Left lung (tissue), 10 donors: ENCODE measurements around the gene TFDP1. TPM values are rescaled to one million over a fixed set of nuclear protein-coding genes. Genes with fewer than 3 reads are reported as not detected.
A peak's percentile ranks its signal among the peaks of the same experiment; 100 is the strongest.

Source experiments
- ATAC-seq: fragments of 200-7000 bp; cut with Tn5 transposase; one replicate; pipeline ENCODE4 v1.9.1; 2020; ENCODE audit warnings: moderate library complexity
- DNase-seq, 4 donors: peaks; one replicate each; pipeline ENCODE4 v3.0.0-alpha.2; 2013 to 2020
- H3K27ac ChIP-seq, 2 donors: fragments of 200-600 bp; sonication (generic) in 1 of 2; one replicate each; pipeline versions ENCODE4 v1.5.0 to v1.8.0; 2020 to 2021
- H3K27me3 ChIP-seq, 2 donors: fragments of 200-600 bp; sonication (generic) in 1 of 2; one replicate each; pipeline versions ENCODE4 v1.5.0 to v1.8.0; 2020 to 2021
- H3K36me3 ChIP-seq, 2 donors: fragments of 200-600 bp; sonication (generic) in 1 of 2; one replicate each; pipeline versions ENCODE4 v1.5.0 to v1.8.0; 2020 to 2021
- H3K4me1 ChIP-seq, 2 donors: fragments of 200-600 bp; one replicate each; pipeline ENCODE4 v1.8.0; 2021
- H3K4me3 ChIP-seq, 2 donors: fragments of 200-600 bp; sonication (generic) in 1 of 2; one replicate each; pipeline versions ENCODE4 v1.5.0 to v1.8.0; 2020 to 2021; ENCODE audit warnings: mild to moderate bottlenecking in 1 of 2
- H3K9me3 ChIP-seq, 2 donors: fragments of 200-600 bp; sonication (generic) in 1 of 2; one replicate each; pipeline versions ENCODE4 v1.5.0 to v1.8.0; 2020 to 2021
- CTCF ChIP-seq, 2 donors: fragments of 200-600 bp; sonication (generic) in 1 of 2; IDR thresholded peaks; one replicate each; pipeline versions ENCODE4 v1.5.0 to v1.8.0; 2021; ENCODE audit warnings: antibody characterized with exemption in 2 of 2
- intact Hi-C, 2 donors: fragments of 100-400 bp; cut with DNase I; formaldehyde crosslinking; loops; one replicate each; pipeline versions ENCODE4 v1.11.2 to v1.14.2; 2022
- polyA plus RNA-seq, 6 donors: library from polyadenylated mRNA; unstranded; fragments of 120-200 nt; gene quantifications; one replicate each; pipeline ENCODE4 v1.2.1, GENCODE V29; 2013; ENCODE audit not compliant: insufficient read length in 6 of 6
- total RNA-seq, 2 donors: library from RNA; stranded (reverse); fragmentation: NEBNext Ultra II Directional; extraction: Animal tissue kit (Norgen Biotek cat#: 25700); gene quantifications; one replicate each; pipeline ENCODE4 v1.2.1, GENCODE V29; 2021
- donor health status: DM: no; HTN: yes; CAD: no.
- donor health status: DM: no; HTN: no; CAD: no.

TFDP1 gene
- total and polyA plus RNA-seq, 8 donors, result 48.8 to 99.5 (median 81.7) TPM

- TF ChIP-seq CTCF (IDR thresholded peaks at IDR 0.05), result no peak
- intact Hi-C loops, result no loop called here
- DNase-seq (no peak), ATAC-seq (no peak)
- H3K4me1 ChIP-seq, result no peaks in the 10 kb centered on the region
- H3K9me3 ChIP-seq, result no peaks in the 10 kb centered on the region
- no peaks in the 10 kb centered on the region for H3K36me3 ChIP-seq
- H3K27ac ChIP-seq, result no peak overlapping the region
- H3K27me3 ChIP-seq, result peaks cover 0 to 6% of the 10 kb centered on the region in 2 donors
- no peak overlapping the region for H3K4me3 ChIP-seq
Observed at GRCh38 chr13:113566227-113566561, 18.4 kb upstream of the TFDP1 start.

- peaks cover 0 to 6% of the 10 kb centered on the region in 2 donors for H3K27me3 ChIP-seq
- ATAC-seq, result no peak
- intact Hi-C loops, result no loop called here
Observed at GRCh38 chr13:113567681-113568080, 16.9 kb upstream of the TFDP1 start.

GRCh38 chr13:113573065-113573464 is 11.5 kb upstream of the TFDP1 start:
- no peaks in the 10 kb centered on the region for H3K4me1 ChIP-seq
- DNase-seq (no peak), ATAC-seq (no peak)
- H3K4me3 ChIP-seq, result no peak overlapping the region
- H3K27me3 ChIP-seq, result no peaks in the 10 kb centered on the region
- intact Hi-C loops, result no loop called here
- H3K9me3 ChIP-seq, result peaks cover 0 to 23% of the 10 kb centered on the region in 2 donors
- no peak for TF ChIP-seq CTCF (IDR thresholded peaks at IDR 0.05)
- H3K27ac ChIP-seq, result no peak overlapping the region
- no peaks in the 10 kb centered on the region for H3K36me3 ChIP-seq

More at GRCh38 chr13:113567681-113568080, 16.9 kb upstream of the TFDP1 start:
- no peak for TF ChIP-seq CTCF (IDR thresholded peaks at IDR 0.05)
- Histone ChIP-seq H3K9me3 (peaks cover 0 to 4% of the 10 kb centered on the region in 2 donors), H3K36me3 (no peaks in the 10 kb centered on the region), H3K27ac (no peak overlapping the region), H3K4me1 (no peaks in the 10 kb centered on the region), H3K4me3 (no peak overlapping the region)
- DNase-seq, result peak in 1 of 4 donors; percentile 3

GRCh38 chr13:113576597-113576996 is 8.0 kb upstream of the TFDP1 start:
- no peak overlapping the region for H3K4me3 ChIP-seq

DNA sequence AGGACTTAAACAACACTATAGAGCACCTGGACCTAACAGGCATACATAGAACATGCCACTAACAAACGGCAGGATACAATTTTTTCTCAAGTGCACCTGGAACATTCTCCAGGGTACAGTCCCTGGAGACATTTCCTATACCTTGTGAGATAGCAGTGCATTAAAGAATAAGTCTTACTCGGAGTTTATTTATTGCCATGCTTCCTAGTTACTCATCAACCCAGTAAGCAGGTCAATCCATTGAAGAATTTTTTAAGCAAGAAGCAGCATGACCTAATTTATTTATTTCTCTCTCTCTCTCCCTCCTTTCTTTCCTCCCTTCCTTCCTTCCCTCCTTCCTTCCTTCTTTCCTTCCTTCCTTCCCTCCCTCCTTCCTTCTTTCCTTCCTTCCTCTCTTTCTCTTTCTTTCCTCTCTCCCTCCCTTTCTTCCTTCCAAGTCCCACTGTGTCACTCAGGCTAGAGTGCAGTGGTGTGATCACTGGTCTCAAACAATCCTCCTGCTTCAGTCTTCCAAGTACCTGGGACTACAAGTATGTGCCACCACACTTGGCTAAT is 6.6 kb upstream of the TFDP1 start:
- Histone ChIP-seq H3K27me3 (no peaks in the 10 kb centered on the region), H3K4me1 (no peaks in the 10 kb centered on the region), H3K27ac (no peak overlapping the region), H3K4me3 (no peak overlapping the region), H3K9me3 (peaks cover 0 to 17% of the 10 kb centered on the region in 2 donors), H3K36me3 (no peaks in the 10 kb centered on the region)
- DNase-seq (no peak), ATAC-seq (no peak)
- TF ChIP-seq CTCF (IDR thresholded peaks at IDR 0.05), result no peak
- intact Hi-C loops, result no loop called here

More at GRCh38 chr13:113576597-113576996, 8.0 kb upstream of the TFDP1 start:
- no peak for TF ChIP-seq CTCF (IDR thresholded peaks at IDR 0.05)
- Histone ChIP-seq H3K27me3 (no peaks in the 10 kb centered on the region), H3K9me3 (peaks cover 0 to 23% of the 10 kb centered on the region in 2 donors), H3K4me1 (no peaks in the 10 kb centered on the region), H3K36me3 (no peaks in the 10 kb centered on the region), H3K27ac (no peak overlapping the region)
- ATAC-seq (no peak), DNase-seq (no peak)
- intact Hi-C loops, result no loop called here
